ENCODE results near the gene NARS2. TPM values are rescaled to one million over a fixed set of nuclear protein-coding genes. Genes with fewer than 3 reads are reported as not detected.
"Not testable (repeated sequence)": the region's sequence is repeated elsewhere in the genome, so short reads cannot be mapped to it uniquely, and the experiment has no call there.

NARS2 gene
- total RNA-seq, 1 donor from 2014 or later, result 11.6 TPM

DNA sequence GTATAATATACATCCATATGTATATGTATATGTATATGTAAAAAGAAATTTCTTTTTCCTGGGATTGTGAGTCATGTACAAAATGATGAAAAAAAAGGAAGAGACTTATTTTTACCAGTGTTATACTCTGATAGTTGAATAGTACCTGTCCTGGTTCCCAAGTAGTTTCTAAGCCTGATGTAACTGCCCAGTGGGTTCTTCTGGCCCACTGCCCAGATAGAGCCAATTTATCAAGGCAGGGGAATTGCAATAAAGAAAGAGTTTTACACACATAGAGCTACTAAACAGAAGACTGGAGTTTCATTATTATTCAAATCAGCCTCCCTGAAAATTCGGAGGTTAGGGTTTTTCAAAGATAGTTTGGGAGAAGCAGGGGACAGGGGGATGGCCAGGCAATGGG is 29.1 kb upstream of the NARS2 start:
- no peaks in the 10 kb centered on the region for H3K9me3 Mint-ChIP-seq (ENCODE audit: unreplicated experiment)
- peaks cover 40% of the 10 kb centered on the region for H3K27me3 Mint-ChIP-seq (ENCODE audit: unreplicated experiment)
- H3K4me1 Mint-ChIP-seq (ENCODE audit: unreplicated experiment), result no peaks in the 10 kb centered on the region
- no peaks in the 10 kb centered on the region for H3K36me3 Mint-ChIP-seq (ENCODE audit: unreplicated experiment)
- TF ChIP-seq, protein P1, sequence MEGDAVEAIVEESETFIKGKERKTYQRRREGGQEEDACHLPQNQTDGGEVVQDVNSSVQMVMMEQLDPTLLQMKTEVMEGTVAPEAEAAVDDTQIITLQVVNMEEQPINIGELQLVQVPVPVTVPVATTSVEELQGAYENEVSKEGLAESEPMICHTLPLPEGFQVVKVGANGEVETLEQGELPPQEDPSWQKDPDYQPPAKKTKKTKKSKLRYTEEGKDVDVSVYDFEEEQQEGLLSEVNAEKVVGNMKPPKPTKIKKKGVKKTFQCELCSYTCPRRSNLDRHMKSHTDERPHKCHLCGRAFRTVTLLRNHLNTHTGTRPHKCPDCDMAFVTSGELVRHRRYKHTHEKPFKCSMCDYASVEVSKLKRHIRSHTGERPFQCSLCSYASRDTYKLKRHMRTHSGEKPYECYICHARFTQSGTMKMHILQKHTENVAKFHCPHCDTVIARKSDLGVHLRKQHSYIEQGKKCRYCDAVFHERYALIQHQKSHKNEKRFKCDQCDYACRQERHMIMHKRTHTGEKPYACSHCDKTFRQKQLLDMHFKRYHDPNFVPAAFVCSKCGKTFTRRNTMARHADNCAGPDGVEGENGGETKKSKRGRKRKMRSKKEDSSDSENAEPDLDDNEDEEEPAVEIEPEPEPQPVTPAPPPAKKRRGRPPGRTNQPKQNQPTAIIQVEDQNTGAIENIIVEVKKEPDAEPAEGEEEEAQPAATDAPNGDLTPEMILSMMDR (IDR thresholded peaks at IDR 0.05), result no peak
- no peak for DNase-seq (ENCODE audit: extremely low spot score, unreplicated experiment)
- H3K4me3 Mint-ChIP-seq (ENCODE audit: unreplicated experiment), result no peak overlapping the region
- no peak overlapping the region for H3K27ac Mint-ChIP-seq (ENCODE audit: unreplicated experiment)

DNA sequence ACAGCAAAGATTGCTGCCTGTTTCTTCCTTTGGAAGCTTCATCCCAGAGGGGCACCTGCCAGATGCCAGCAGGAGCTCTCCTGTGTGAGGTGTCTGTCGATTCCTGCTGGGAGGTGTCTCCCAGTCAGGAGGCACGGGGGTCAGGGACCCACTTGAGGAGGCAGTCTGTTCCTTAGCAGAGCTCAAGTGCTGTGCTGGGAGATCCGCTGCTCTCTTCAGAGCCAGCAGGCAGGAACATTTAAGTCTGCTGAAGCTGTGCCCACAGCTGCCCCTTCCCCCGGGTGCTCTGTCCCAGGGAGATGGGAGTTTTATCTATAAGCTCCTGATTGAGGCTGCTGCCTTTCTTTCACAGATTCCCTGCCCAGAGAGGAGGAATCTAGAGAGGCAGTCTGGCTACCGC is 28.1 kb upstream of the NARS2 start:
- H3K27me3 Mint-ChIP-seq (ENCODE audit: unreplicated experiment), result peaks cover 48% of the 10 kb centered on the region
- not testable (repeated sequence) for H3K4me1 Mint-ChIP-seq (ENCODE audit: unreplicated experiment); H3K27ac Mint-ChIP-seq (ENCODE audit: unreplicated experiment); DNase-seq (ENCODE audit: extremely low spot score, unreplicated experiment); H3K4me3 Mint-ChIP-seq (ENCODE audit: unreplicated experiment); H3K9me3 Mint-ChIP-seq (ENCODE audit: unreplicated experiment); H3K36me3 Mint-ChIP-seq (ENCODE audit: unreplicated experiment)

DNA sequence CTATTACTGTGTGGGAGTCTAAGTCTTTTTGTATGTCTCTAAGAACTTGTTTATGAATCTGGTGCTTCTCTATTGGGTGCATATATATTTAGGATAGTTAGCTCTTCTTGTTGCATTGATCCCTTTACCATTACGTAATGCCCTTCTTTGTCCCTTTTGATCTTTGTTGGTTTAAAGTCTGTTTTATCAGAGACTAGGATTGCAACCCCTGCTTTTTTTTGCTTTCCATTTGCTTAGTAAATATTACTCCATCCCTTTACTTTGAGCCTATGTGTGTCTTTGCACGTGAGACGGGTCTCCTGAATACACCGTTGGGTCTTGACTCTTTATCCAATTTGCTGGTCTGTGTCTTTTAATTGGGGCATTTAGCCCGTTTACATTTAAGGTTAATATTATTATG is 26.4 kb upstream of the NARS2 start:
- not testable (repeated sequence) for H3K27ac Mint-ChIP-seq (ENCODE audit: unreplicated experiment); H3K4me3 Mint-ChIP-seq (ENCODE audit: unreplicated experiment); DNase-seq (ENCODE audit: extremely low spot score, unreplicated experiment); H3K36me3 Mint-ChIP-seq (ENCODE audit: unreplicated experiment); H3K9me3 Mint-ChIP-seq (ENCODE audit: unreplicated experiment); H3K4me1 Mint-ChIP-seq (ENCODE audit: unreplicated experiment)
- peaks cover 46% of the 10 kb centered on the region for H3K27me3 Mint-ChIP-seq (ENCODE audit: unreplicated experiment)

- not testable (repeated sequence) for H3K36me3 Mint-ChIP-seq (ENCODE audit: unreplicated experiment)
- H3K27me3 Mint-ChIP-seq (ENCODE audit: unreplicated experiment), result peaks cover 68% of the 10 kb centered on the region
These were observed 22.9 kb upstream of the NARS2 start for GRCh38 chr11:78597579-78597978.

GRCh38 chr11:78595436-78596130 is 20.9 kb upstream of the NARS2 start:
- no peak overlapping the region for H3K4me3 Mint-ChIP-seq (ENCODE audit: unreplicated experiment)
- no peaks in the 10 kb centered on the region for H3K36me3 Mint-ChIP-seq (ENCODE audit: unreplicated experiment)
- TF ChIP-seq, protein P1 (IDR thresholded peaks at IDR 0.05), result no peak
- peaks cover 7% of the 10 kb centered on the region for H3K4me1 Mint-ChIP-seq (ENCODE audit: unreplicated experiment)
- peaks cover 52% of the 10 kb centered on the region for H3K27me3 Mint-ChIP-seq (ENCODE audit: unreplicated experiment)
- DNase-seq (ENCODE audit: extremely low spot score, unreplicated experiment), result no peak
- no peaks in the 10 kb centered on the region for H3K9me3 Mint-ChIP-seq (ENCODE audit: unreplicated experiment)
- H3K27ac Mint-ChIP-seq (ENCODE audit: unreplicated experiment), result no peak overlapping the region

More at GRCh38 chr11:78597579-78597978, 22.9 kb upstream of the NARS2 start:
- DNase-seq (ENCODE audit: extremely low spot score, unreplicated experiment); H3K4me3 Mint-ChIP-seq (ENCODE audit: unreplicated experiment); H3K4me1 Mint-ChIP-seq (ENCODE audit: unreplicated experiment); H3K9me3 Mint-ChIP-seq (ENCODE audit: unreplicated experiment); H3K27ac Mint-ChIP-seq (ENCODE audit: unreplicated experiment): not testable (repeated sequence)

GRCh38 chr11:78594814-78595213 is 20.1 kb upstream of the NARS2 start:
- H3K4me1 Mint-ChIP-seq (ENCODE audit: unreplicated experiment), result peaks cover 7% of the 10 kb centered on the region
- peaks cover 50% of the 10 kb centered on the region for H3K27me3 Mint-ChIP-seq (ENCODE audit: unreplicated experiment)
- H3K4me3 Mint-ChIP-seq (ENCODE audit: unreplicated experiment), result no peak overlapping the region
- TF ChIP-seq, protein P1 (IDR thresholded peaks at IDR 0.05), result no peak
- no peak overlapping the region for H3K27ac Mint-ChIP-seq (ENCODE audit: unreplicated experiment)
- no peaks in the 10 kb centered on the region for H3K36me3 Mint-ChIP-seq (ENCODE audit: unreplicated experiment)
- no peak for DNase-seq (ENCODE audit: extremely low spot score, unreplicated experiment)
- no peaks in the 10 kb centered on the region for H3K9me3 Mint-ChIP-seq (ENCODE audit: unreplicated experiment)

Measured in osteocyte (in vitro differentiated cells).